H9 (cell line): ENCODE results near the gene SMCO4. TPM values are rescaled to one million over a fixed set of nuclear protein-coding genes. Genes with fewer than 3 reads are reported as not detected.

Source experiments
- DNase-seq: peaks from one replicate; pipeline ENCODE4 v3.0.0-alpha.2; 2017
- H2AFZ ChIP-seq: one replicate; pipeline ENCODE4 v1.6.1; 2013; ENCODE audit warnings: mild to moderate bottlenecking, low read length, control low read depth, moderate library complexity
- H2AK5ac ChIP-seq: 2 replicates; pipeline ENCODE4 v1.6.1; 2013; ENCODE audit warnings: low read length, control low read depth, mixed read lengths; ENCODE audit not compliant: insufficient read length
- H2BK120ac ChIP-seq: one replicate; pipeline ENCODE4 v1.6.1; 2013; ENCODE audit warnings: low read depth, mild to moderate bottlenecking, low read length, control low read depth, inconsistent platforms; ENCODE audit not compliant: poor library complexity, severe bottlenecking
- H2BK12ac ChIP-seq: 2 replicates; pipeline ENCODE4 v1.6.1; 2013; ENCODE audit warnings: low read length, control low read depth, mixed read lengths, low read depth; ENCODE audit not compliant: insufficient read length
- H2BK15ac ChIP-seq: 2 replicates; pipeline ENCODE4 v1.6.1; 2013; ENCODE audit warnings: low read depth, low read length, control low read depth
- H2BK20ac ChIP-seq: one replicate; pipeline ENCODE4 v1.6.1; 2013; ENCODE audit warnings: low read depth, mild to moderate bottlenecking, low read length, control low read depth, inconsistent platforms; ENCODE audit not compliant: poor library complexity, severe bottlenecking
- H2BK5ac ChIP-seq: 2 replicates; pipeline ENCODE4 v1.6.1; 2013; ENCODE audit warnings: low read length, control low read depth, mixed read lengths; ENCODE audit not compliant: insufficient read length
- H3K14ac ChIP-seq: 2 replicates; pipeline ENCODE4 v1.6.1; 2013; ENCODE audit warnings: low read length, control low read depth; ENCODE audit not compliant: insufficient read depth
- H3K18ac ChIP-seq: 2 replicates; pipeline ENCODE4 v1.6.1; 2013; ENCODE audit warnings: low read depth, mild to moderate bottlenecking, mixed read lengths, low read length, control low read depth; ENCODE audit not compliant: insufficient read length
- H3K23ac ChIP-seq: 2 replicates; pipeline ENCODE4 v1.6.1; 2013; ENCODE audit warnings: low read length, control low read depth, mixed read lengths, low read depth; ENCODE audit not compliant: insufficient read length
- H3K23me2 ChIP-seq: 2 replicates; pipeline ENCODE4 v1.6.1; 2013; ENCODE audit warnings: low read depth, mild to moderate bottlenecking, mixed read lengths, low read length, control low read depth; ENCODE audit not compliant: insufficient read length, poor library complexity, severe bottlenecking
- H3K27ac ChIP-seq: 2 replicates; pipeline ENCODE4 v1.5.1; 2013; ENCODE audit warnings: low read length, control low read depth, mixed read lengths, low read depth; ENCODE audit not compliant: insufficient read length
- H3K27me3 ChIP-seq: 2 replicates; pipeline ENCODE4 v1.6.1; 2013; ENCODE audit warnings: low read length, control low read depth, inconsistent platforms; ENCODE audit not compliant: insufficient read depth
- H3K4ac ChIP-seq: 2 replicates; pipeline ENCODE4 v1.6.1; 2013; ENCODE audit warnings: low read depth, mild to moderate bottlenecking, control low read depth, inconsistent platforms, low read length, moderate library complexity
- H3K4me1 ChIP-seq: 2 replicates; pipeline ENCODE4 v1.6.1; 2013; ENCODE audit warnings: low read length, control low read depth, inconsistent platforms; ENCODE audit not compliant: insufficient read depth
- H3K4me2 ChIP-seq: 2 replicates; pipeline ENCODE4 v1.6.1; 2013; ENCODE audit warnings: low read length, control low read depth, mixed read lengths; ENCODE audit not compliant: insufficient read length, insufficient read depth
- H3K56ac ChIP-seq: 2 replicates; pipeline ENCODE4 v1.6.1; 2013; ENCODE audit warnings: low read depth, mild to moderate bottlenecking, mixed read lengths, low read length, control low read depth; ENCODE audit not compliant: insufficient read length
- H3K79me1 ChIP-seq: 2 replicates; pipeline ENCODE4 v1.6.1; 2013; ENCODE audit warnings: low read depth, mild to moderate bottlenecking, moderate library complexity, low read length, control low read depth, inconsistent platforms; ENCODE audit not compliant: insufficient read depth, poor library complexity, severe bottlenecking
- H3K79me2 ChIP-seq: 2 replicates; pipeline ENCODE4 v1.6.1; 2013; ENCODE audit warnings: low read length, control low read depth, inconsistent platforms; ENCODE audit not compliant: insufficient read depth
- H3K9ac ChIP-seq: 2 replicates; pipeline ENCODE4 v1.6.1; 2013; ENCODE audit warnings: low read length, control low read depth, mixed read lengths; ENCODE audit not compliant: insufficient read length; ENCODE audit errors: extremely low read depth
- H3K9me3 ChIP-seq: one replicate; pipeline ENCODE4 v1.6.1; 2013; ENCODE audit warnings: low read depth, low read length, inconsistent platforms; ENCODE audit not compliant: control insufficient read depth
- H3T11ph ChIP-seq: one replicate; pipeline ENCODE4 v1.6.1; 2013; ENCODE audit warnings: mild to moderate bottlenecking, low read length, control low read depth, inconsistent platforms
- H4K20me1 ChIP-seq: one replicate; pipeline ENCODE4 v1.6.1; 2013; ENCODE audit not compliant: control insufficient read depth, insufficient read length, insufficient read depth
- H4K5ac ChIP-seq: 2 replicates; pipeline ENCODE4 v1.6.1; 2013; ENCODE audit warnings: low read depth, mild to moderate bottlenecking, mixed read lengths, low read length, control low read depth; ENCODE audit not compliant: insufficient read length
- H4K8ac ChIP-seq: replicated peaks from 2 replicates; pipeline ENCODE4 v1.6.1; 2013; ENCODE audit warnings: low read length, control low read depth, mixed read lengths, low read depth; ENCODE audit not compliant: insufficient read length
- H4K91ac ChIP-seq: 2 replicates; pipeline ENCODE4 v1.6.1; 2013; ENCODE audit warnings: low read depth, mild to moderate bottlenecking, moderate library complexity, mixed read lengths, low read length, control low read depth; ENCODE audit not compliant: insufficient read length
- H3K27ac Mint-ChIP-seq, 3 experiments: 2 replicates in 2 of 3; 3 replicates in 1 of 3; pipeline ENCODE4 v1.8.0; 2020 to 2021; ENCODE audit warnings: mixed read lengths in 3 of 3, mild to moderate bottlenecking in 1 of 3, moderate library complexity in 1 of 3
- H3K27me3 Mint-ChIP-seq: 2 replicates; pipeline ENCODE4 v1.8.0; 2021; ENCODE audit warnings: low read depth, mild to moderate bottlenecking, moderate library complexity, mixed read lengths
- H3K36me3 Mint-ChIP-seq, 3 experiments: 2 replicates in 2 of 3; 3 replicates in 1 of 3; pipeline ENCODE4 v1.8.0; 2020 to 2021; ENCODE audit warnings: low read depth in 3 of 3, mixed read lengths in 3 of 3; ENCODE audit not compliant: insufficient read depth in 1 of 3
- H3K4me1 Mint-ChIP-seq, 2 experiments: 2 replicates each; pipeline ENCODE4 v1.8.0; 2020; ENCODE audit warnings: mixed read lengths in 2 of 2
- H3K4me3 Mint-ChIP-seq, 2 experiments: 2 replicates in 1 of 2; 3 replicates in 1 of 2; pipeline ENCODE4 v1.8.0; 2020 to 2021; ENCODE audit warnings: mild to moderate bottlenecking in 2 of 2, mixed read lengths in 2 of 2, moderate library complexity in 1 of 2
- H3K9me3 Mint-ChIP-seq, 2 experiments: 2 replicates in 1 of 2; 3 replicates in 1 of 2; pipeline ENCODE4 v1.8.0; 2020; ENCODE audit warnings: mild to moderate bottlenecking in 2 of 2, mixed read lengths in 2 of 2, moderate library complexity in 1 of 2
- CTCF ChIP-seq: fragments of 200-600 bp; sonication (generic); conservative IDR thresholded peaks from 3 replicates; pipeline ENCODE4 v1.8.0; 2021; ENCODE audit warnings: antibody characterized with exemption, mild to moderate bottlenecking
- WGBS: extraction: QIAGEN DNeasy Blood & Tissue Kit; methylation state at CpG from one replicate; pipeline ENCODE4 v1.1.7; 2013; ENCODE audit warnings: missing lambda C conversion rate, low lambda C conversion rate, mixed read lengths; ENCODE audit not compliant: insufficient read length; ENCODE audit errors: extremely low coverage; 5-methylcytosine and 5-hydroxymethylcytosine counted together
- total RNA-seq: library from RNA; stranded (reverse); gene quantifications from 2 replicates; pipeline ENCODE4 v1.2.1, GENCODE V29; 2021

SMCO4 gene
- total RNA-seq, 1 experiment from 2014 or later = 35.6 TPM

- Histone ChIP-seq H3K4me1 (peaks cover 8% of the 10 kb centered on the region; the same call in 1 of the 2 replicates), H3K79me1 (no peaks in the 10 kb centered on the region), H2BK15ac (no peak overlapping the region), H4K91ac (no peak overlapping the region), H3K4me2 (no peak overlapping the region), H3K23ac (no peak overlapping the region), H3K4ac (no peak overlapping the region), H2AFZ (no peak overlapping the region), H2BK20ac (no peak overlapping the region), H4K5ac (no peak overlapping the region), H2BK5ac (no peak overlapping the region), H3K18ac (no peak overlapping the region), H2BK120ac (no peak overlapping the region), H3K79me2 (peaks cover 4% of the 10 kb centered on the region; the same call in 1 of the 2 replicates), H3K27me3 (no peaks in the 10 kb centered on the region), H4K20me1 (no peaks in the 10 kb centered on the region), H3K9me3 (no peaks in the 10 kb centered on the region), H3K14ac (no peak overlapping the region), H3K9ac (no peak overlapping the region), H3T11ph (no peak overlapping the region), H3K27ac (no peak overlapping the region), H2BK12ac (no peak overlapping the region), H2AK5ac (no peak overlapping the region), H3K23me2 (no peaks in the 10 kb centered on the region), H3K56ac (no peak overlapping the region), H4K8ac (no peak overlapping the region)
- WGBS = no CpG with 5 or more reads among the region's 4 CpGs
- no peak for TF ChIP-seq CTCF
- H3K27me3 Mint-ChIP-seq = no peaks in the 10 kb centered on the region
- peaks cover 45 to 50% of the 10 kb centered on the region in 2 experiments for H3K4me1 Mint-ChIP-seq
- DNase-seq = no peak
- no peaks in the 10 kb centered on the region; a peak in 1 of 7 replicates for H3K36me3 Mint-ChIP-seq
- no peaks in the 10 kb centered on the region for H3K9me3 Mint-ChIP-seq
- H3K27ac Mint-ChIP-seq = no peak overlapping the region
- H3K4me3 Mint-ChIP-seq = no peak overlapping the region
Observed at GRCh38 chr11:93517611-93518010, 25.6 kb downstream of the SMCO4 start.
